Measurements from ENCODE around the gene BNIP2.

Gene BNIP2

DNA sequence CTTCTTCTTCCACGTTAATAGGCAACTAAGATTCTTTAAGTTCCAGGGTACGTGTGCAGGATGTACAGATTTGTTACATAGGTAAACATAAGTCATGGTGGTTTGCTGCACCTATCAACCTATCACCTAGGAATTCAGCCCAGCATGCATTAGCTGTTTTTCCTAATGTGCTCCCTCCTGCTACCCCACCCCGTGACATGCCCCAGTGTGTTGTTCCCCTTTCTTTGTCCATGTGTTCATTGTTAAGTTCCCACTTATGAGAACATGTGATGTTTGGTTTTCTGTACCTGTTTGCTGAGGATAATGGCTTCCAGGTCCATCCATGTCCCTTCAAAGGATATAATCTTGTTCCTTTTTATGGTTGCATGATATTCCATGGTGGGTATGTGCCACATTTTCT, 52.9 kb downstream of the BNIP2 start:
- no peak for DNase-seq (ENCODE audit: low spot score)

DNA sequence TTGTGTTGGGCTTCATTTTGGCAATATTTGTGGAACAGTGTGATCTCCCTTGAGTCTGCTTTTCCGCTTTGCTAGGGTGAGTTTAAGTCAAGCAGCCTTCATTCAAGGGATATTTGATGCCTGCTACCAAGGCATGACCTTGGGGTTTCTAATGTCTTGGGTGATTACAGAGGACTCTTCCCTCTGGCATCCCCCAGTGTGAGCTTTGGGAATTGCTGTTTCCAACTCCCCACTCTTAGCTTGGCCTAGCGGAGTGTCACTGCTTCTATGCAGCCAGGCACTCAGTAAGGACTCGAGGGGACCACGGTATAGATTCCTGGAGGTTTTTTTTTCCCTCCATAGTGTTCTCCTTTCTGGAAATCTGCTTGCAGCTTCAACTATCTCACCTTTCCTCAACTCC, 56.4 kb downstream of the BNIP2 start:
- DNase-seq (ENCODE audit: low spot score), result no peak

DNA sequence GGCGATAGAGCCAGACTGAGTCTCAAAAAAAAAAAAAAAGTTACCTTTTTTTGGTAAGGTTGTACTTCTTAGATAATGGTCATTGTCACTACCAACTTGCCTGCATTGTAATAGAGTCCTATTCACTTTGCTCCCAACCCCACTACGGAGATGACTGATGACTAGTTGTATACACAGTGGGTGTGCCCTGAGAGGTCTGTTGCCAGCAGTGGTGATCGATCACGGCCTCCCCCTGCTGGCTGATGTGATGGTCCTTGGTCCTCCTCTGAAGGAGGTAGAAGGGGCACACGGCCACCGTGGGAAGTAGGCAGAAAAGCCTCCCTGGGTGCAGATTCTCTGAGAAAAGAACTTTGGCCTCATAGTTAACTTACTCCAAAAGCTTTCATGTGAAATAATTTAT, 66.8 kb downstream of the BNIP2 start:
- DNase-seq (ENCODE audit: low spot score), result no peak

DNA sequence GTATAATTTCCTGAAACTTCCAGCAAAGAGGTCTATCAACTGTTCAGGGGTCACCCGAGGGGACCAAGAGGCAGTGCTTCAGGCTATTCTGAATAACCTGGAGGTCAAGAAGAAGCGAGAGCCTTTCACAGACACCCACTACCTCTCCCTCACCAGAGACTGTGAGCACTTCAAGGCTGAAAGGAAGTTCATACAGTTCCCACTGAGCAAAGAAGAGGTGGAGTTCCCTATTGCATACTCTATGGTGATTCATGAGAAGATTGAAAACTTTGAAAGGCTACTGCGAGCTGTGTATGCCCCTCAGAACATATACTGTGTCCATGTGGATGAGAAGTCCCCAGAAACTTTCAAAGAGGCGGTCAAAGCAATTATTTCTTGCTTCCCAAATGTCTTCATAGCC, 70.7 kb downstream of the BNIP2 start:
- no peak for DNase-seq (ENCODE audit: low spot score)

DNA sequence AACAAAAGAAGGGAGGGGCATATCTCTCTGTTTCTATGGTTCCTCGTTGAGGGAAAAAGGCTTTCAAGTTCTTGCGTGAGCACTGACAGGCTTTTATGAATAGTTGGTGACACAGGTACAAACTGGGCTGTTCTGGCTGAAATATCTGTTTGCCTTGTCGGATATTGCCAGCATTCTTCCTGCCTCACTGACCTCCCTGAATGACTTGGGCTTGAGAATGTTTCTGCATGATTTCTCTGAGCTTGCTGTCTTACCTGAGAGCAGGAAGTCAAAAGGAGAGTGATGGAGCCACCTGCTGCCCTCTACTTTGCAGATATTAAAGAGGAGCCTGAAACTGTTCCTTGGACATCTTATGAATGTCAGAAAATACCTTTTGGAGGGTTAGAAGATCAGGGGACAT, 72.7 kb downstream of the BNIP2 start:
- no peak for DNase-seq (ENCODE audit: low spot score)

DNA sequence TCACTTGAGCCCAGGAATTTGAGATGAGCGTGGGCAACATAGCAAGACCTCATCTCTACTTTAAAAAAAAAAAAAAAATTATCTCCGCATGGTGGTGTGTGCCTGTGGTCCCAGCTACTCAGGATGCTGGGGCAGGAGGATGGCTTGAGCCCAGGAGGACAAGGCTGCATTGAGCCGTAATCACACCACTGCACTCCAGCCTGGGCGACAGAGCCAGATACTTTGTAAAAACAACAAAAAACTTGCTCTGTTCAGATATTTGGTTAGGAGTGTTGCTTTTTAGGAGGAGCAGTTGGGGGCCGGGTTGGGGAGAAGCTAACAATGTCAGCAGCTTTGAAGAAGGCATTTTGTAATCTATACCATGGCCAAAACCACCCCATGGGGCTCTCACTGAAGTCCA, 73.5 kb downstream of the BNIP2 start:
- DNase-seq (ENCODE audit: low spot score), result no peak

DNA sequence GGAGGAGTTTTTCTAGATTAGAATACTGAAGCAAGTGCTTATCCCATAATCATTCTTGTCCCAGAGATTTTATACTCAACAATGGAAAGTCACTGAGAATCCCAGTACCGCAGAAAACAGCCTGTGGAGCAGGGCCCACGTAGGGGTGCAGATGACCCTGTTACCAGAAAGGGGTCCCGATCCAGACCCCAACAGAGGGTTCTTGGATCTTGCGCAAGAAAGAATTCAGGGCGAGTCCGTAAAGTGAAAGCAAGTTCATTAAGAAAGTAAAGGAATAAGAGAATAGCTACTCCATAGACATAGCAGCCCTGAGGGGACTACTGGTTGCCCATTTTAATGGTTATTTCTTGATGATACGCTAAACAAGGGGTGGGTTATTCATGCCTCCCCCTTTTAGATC, 75.0 kb downstream of the BNIP2 start:
- no peak for DNase-seq (ENCODE audit: low spot score)

DNA sequence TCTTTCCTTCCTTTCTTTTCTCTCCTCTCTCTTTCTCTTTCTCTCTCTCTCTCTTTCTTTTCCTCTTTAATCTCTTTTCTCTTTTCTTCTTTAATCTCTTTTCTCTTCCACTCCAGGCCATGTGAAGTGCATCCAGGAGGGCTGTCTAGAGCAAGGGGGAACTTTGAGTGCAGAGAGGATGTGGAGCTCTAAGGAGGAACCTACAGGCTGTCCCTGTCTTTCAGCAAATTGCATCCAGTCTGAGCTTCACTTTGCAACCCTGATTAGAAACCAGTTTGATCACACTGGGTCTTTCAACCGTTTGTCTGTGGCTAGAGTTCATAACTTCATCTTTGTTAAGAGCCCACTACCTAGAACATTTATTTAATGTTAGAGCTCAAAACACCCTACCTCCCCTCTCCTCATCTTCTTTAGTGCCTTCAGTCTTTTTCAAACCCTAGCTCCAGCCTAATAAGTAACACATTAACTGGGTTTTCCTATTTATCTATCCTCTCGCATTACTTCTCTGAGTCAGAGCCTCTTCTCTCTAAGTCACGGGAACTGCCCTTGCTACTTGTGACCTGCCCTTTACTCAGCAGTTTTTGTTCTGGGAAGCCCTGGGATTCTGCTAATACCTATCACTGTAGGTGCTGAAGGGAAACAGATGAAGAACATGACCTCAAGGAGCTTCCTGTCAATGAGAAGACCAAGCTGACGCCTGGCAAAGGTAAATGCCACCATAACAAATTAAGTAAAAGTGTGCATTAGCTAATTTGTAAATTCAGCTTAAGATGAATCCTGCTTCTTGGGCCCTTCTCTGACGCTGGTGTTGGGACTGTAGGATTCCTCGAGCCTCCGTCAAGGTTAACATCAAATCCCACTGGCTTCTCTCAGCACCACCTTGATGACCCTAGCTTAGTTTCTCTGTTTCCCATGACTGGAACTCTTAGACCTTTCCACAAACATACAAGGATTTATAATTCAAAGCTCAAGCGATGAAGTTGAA, 77.6 kb downstream of the BNIP2 start, which contains the start of gene GCNT3:
GCNT3 (plus strand) TSS at position 508 of the 985 bp plus-strand sequence. CDS start 6,456 bp downstream, outside the sequence.
- no peak for DNase-seq (ENCODE audit: low spot score)

DNA sequence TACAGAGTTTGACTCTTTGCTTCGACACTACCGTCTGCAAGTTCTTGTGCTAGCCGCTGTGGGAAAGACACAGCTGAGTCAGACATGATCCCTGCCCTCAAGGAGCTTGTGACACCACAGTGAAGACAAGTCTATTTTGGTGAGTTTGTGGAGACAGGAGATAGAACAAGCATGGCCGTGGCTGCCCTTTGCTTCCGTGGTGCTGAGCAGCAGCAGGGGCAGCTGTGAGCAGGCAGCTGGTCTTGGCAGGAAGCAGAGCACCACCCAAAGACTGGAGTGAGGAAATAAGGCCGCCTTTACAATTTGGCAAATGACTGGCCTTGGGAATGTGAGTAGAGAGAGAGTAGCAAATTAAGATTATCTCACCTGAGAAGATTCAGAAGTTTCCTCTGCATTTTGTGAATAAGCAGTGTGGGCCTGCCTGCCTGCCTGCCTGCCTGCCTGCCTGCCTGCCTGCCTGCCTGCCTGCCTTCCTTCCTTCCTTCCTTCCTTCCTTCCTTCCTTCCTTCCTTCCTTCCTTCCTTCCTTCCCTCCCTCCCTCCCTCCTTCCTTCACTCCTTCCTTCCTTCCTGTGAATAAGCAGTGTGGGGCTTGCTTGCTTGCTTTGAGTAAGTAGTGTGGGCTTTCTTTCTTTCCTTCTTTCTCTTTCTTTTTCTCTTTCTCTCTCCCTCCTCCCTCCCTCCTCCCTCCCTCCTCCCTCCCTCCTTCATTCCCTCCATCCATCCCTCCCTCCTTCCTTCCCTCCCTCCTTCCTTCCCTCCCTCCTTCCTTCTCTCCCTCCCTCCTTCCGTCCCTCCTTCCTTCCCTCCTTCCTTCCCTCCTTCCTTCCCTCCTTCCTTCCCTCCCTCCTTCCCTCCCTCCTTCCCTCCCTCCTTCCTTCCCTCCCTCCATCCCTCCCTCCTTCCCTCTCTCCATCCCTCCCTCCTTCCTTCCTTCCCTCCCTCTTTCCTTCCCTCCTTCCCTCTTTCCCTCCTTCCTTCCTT, 79.1 kb downstream of the BNIP2 start:
- no peak for DNase-seq (ENCODE audit: low spot score)
